ENCODE data around the gene EGFL8. TPM values are rescaled to one million over a fixed set of nuclear protein-coding genes. Genes with fewer than 3 reads are reported as not detected.
A peak's percentile ranks its signal among the peaks of the same experiment; 100 is the strongest.
"Not testable (repeated sequence)": the region's sequence is repeated elsewhere in the genome, so short reads cannot be mapped to it uniquely, and the experiment has no call there.

Gene EGFL8
- total RNA-seq, 2 donors from 2014 or later, result 13.8 to 16.2 TPM

DNA sequence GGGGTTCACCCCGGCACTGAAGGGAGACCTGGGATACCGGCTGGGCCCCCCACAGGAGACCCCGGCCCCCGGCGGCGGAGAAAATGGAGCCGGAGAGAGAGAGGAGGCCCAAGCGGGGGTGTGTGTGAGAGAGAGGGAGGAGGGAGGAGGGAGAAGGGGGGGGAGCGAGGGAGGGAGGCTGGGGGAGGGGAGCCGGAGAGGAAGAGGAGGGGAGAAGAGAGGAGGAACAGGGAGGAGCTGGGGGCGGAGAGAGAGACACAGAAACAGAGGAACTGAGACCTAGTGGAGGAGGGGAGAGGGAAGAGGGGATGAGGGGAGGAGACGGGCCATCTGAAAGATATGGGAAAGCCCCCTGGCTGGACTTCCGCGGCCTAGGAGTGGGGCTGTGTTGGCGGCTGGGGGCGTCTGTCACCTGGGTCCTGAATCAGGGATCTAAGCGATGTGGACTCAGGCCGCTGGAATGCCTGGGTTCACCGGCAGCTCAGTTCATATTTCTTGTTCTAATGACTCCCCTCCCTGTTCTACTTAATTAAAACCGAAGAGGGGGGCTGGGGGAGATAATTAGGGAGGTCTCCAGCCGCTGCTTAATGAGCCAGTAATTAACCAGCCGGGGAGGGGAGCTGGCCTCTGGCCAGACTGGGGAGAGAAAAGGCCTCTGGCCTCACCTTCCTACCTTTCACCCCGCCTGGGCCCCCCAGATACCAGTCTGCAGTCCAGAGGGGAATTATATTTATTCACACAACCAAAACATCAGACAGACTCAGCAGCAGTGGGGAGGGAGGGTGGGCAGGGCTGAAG lies 25.9 kb downstream of the EGFL8 start, which contains the start of gene PBX2:
PBX2 (minus strand) TSS at position 149 of the 798 bp plus-strand sequence. CDS start 287 bp downstream, outside the sequence.
- peak; percentile 90 for DNase-seq (ENCODE audit: low spot score)

DNA sequence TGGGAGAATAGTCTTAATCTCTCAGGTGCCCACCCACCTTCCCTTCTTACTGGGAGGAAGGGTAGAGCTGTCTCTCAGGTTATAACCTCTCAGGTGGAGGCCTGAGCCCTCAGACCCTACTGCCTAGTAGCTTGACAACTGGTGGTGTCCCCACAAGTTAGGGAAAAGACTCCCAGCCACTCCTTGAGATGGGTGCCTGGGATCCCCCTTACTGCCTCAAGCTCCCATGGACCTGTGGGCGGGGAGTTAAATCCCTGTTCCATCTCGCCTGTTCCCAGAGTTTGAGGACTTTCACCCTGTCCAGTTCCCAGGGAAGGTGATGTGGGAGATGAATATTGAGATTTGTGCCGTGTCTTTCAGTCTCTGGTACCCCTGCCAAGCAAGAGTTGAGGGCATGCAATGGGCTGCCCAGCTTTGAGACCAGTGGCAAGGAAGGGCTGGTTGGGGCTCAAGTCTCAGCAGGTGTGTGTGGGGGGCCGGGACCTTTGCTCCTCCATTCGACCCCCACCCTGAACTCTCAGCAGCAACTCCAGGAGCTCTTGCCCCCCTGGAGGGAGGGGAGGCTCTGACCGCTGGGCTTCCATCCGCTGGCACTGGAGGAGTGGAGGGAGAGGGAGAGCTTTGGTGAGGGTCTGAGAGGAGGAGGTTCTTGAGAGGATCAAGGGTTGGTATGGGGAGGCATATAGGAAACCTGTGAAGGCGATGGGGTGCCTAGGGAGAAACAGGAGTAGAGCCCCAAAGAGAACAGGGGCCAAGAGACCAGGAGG lies 26.7 kb downstream of the EGFL8 start:
- Histone ChIP-seq H3K9me3 (no peaks in the 10 kb centered on the region), H3K4me3 (peak overlapping the region; percentile 86), H3K36me3 (peaks cover 10% of the 10 kb centered on the region), H3K27ac (peak overlapping the region; percentile 91 to 97), H3K4me1 (ENCODE audit: control insufficient read depth in 1 of 2, low read depth in 2 of 2) (peaks cover 16 to 44% of the 10 kb centered on the region in 2 donors), H3K27me3 (replicated peaks; ENCODE audit: insufficient read depth) (no peaks in the 10 kb centered on the region)
- DNase-seq (ENCODE audit: low spot score) (no peak), ATAC-seq (ENCODE audit: insufficient number of reproducible peaks, low FRiP score, low read depth) (no peak)
- TF ChIP-seq, protein P1, sequence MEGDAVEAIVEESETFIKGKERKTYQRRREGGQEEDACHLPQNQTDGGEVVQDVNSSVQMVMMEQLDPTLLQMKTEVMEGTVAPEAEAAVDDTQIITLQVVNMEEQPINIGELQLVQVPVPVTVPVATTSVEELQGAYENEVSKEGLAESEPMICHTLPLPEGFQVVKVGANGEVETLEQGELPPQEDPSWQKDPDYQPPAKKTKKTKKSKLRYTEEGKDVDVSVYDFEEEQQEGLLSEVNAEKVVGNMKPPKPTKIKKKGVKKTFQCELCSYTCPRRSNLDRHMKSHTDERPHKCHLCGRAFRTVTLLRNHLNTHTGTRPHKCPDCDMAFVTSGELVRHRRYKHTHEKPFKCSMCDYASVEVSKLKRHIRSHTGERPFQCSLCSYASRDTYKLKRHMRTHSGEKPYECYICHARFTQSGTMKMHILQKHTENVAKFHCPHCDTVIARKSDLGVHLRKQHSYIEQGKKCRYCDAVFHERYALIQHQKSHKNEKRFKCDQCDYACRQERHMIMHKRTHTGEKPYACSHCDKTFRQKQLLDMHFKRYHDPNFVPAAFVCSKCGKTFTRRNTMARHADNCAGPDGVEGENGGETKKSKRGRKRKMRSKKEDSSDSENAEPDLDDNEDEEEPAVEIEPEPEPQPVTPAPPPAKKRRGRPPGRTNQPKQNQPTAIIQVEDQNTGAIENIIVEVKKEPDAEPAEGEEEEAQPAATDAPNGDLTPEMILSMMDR (IDR thresholded peaks at IDR 0.05), result no peak

More for the DNA sequence above, 25.9 kb downstream of the EGFL8 start, which contains the start of gene PBX2:
- Histone ChIP-seq H3K9me3 (no peaks in the 10 kb centered on the region), H3K4me1 (ENCODE audit: control insufficient read depth in 1 of 2, low read depth in 2 of 2) (peaks cover 16 to 47% of the 10 kb centered on the region in 2 donors), H3K27ac (peak within 1 kb of the TSS; percentile 91 to 97), H3K36me3 (peaks cover 10% of the 10 kb centered on the region), H3K4me3 (peak within 1 kb of the TSS; percentile 86), H3K27me3 (replicated peaks; ENCODE audit: insufficient read depth) (no peaks in the 10 kb centered on the region)
- TF ChIP-seq, protein P1 (IDR thresholded peaks at IDR 0.05), result no peak
- peak; percentile 66 for ATAC-seq (ENCODE audit: insufficient number of reproducible peaks, low FRiP score, low read depth)

DNA sequence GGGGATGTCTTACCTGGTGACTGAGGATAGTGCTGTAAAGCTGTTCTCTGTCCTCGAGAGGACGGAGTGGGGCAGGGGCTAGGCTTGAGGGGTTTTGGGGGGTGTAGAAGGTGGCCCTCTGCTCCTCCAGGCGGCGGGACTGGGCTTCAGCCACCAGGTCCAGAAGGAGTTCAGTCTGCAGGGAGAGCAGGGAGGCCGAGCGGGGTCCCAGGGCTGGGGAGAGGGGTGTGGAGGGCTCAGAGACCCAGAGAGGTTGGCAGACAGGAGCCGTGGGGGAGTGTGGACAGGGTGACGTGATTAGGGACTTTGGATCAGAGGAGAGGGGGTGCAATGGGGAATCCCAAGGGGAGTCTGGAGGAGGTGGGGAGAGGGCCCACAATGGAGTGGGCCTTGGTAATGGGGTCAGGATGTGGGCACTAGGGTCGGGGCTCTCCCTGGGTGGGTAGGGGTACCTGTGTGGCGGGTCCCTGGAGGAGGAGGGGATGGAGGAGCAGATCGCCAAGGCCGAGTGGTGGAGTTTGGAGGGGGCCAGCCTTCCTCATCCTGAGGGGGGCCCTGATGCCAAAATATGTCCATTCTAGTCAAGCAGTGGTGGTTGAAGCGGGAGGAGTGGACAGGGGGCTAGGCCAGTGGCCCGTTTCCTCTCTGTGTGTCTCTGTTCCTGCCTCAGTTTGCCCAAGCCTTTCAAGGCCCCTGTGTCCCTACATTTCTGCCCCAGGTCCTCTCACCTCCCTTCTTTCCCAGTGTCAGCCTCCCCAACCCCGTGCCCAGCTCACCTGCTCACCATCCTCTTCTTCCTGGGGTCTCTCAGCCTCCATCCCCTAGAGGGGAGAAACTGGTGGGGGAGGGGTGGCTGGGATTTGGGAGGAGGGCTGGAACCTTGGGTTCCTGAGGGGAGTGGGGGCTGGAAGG lies 27.6 kb downstream of the EGFL8 start:
- no peak for ATAC-seq (ENCODE audit: insufficient number of reproducible peaks, low FRiP score, low read depth)
- H3K4me3 ChIP-seq, result peak overlapping the region; percentile 86

DNA sequence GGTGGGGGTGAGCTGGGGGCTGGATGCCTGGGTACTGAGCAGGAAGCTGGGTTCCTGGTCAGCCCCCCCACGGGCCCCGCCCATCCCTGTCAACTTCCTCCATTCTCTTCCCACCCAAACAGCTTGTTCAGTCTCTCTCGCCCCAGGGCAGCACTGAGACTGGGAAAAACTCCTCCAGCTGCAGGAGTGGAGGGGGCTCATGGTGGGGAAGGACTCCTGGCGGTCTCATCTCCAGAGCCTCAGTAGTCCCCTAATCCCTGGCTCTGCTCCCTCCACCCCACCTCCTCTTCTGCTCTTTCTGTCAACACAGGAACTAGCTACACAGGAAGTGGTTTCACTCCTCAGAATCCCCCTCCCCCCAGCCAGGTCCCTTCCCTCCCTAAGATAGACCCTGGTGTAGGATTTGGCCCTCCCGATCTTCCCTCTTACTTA lies 28.2 kb downstream of the EGFL8 start, which contains the start of gene GPSM3:
GPSM3 (minus strand) TSS at position 36 of the 432 bp plus-strand sequence. CDS start 130 bp downstream, outside the sequence.
- Histone ChIP-seq H3K27me3 (replicated peaks; ENCODE audit: insufficient read depth) (no peaks in the 10 kb centered on the region), H3K9me3 (no peaks in the 10 kb centered on the region), H3K27ac (peak within 1 kb of the TSS; percentile 91 to 97), H3K4me3 (peak within 1 kb of the TSS; percentile 86), H3K36me3 (peaks cover 3% of the 10 kb centered on the region), H3K4me1 (ENCODE audit: control insufficient read depth in 1 of 2, low read depth in 2 of 2) (peaks cover 24 to 43% of the 10 kb centered on the region in 2 donors)
- TF ChIP-seq, protein P1 (IDR thresholded peaks at IDR 0.05), result no peak
- no peak for DNase-seq (ENCODE audit: low spot score)
- ATAC-seq (ENCODE audit: insufficient number of reproducible peaks, low FRiP score, low read depth), result no peak

More for the DNA sequence above, 27.6 kb downstream of the EGFL8 start:
- TF ChIP-seq, protein P1 (IDR thresholded peaks at IDR 0.05), result no peak
- peaks cover 19 to 44% of the 10 kb centered on the region in 2 donors for H3K4me1 ChIP-seq (ENCODE audit: control insufficient read depth in 1 of 2, low read depth in 2 of 2)
- no peaks in the 10 kb centered on the region for H3K27me3 ChIP-seq (replicated peaks; ENCODE audit: insufficient read depth)
- DNase-seq (ENCODE audit: low spot score), result no peak
- no peaks in the 10 kb centered on the region for H3K9me3 ChIP-seq
- H3K27ac ChIP-seq, result peak overlapping the region; percentile 5 to 97
- H3K36me3 ChIP-seq, result peaks cover 9% of the 10 kb centered on the region

DNA sequence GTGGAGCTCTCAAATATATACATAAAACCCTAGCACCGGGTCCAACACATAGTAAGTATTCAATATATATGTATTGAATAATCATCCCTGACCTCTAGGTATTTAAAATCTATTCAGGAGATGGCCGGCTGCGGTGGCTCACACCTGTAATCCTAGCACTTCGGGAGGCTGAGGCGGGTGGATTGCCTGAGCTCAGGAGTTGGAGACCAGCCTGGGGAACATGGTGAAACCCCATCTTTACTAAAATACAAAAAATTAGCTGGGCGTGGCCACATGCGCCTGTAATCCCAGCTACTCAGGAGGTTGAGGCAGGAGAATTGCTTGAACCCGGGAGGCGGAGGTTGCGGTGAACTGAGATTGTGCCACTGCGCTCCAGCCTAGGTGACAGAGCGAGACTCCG lies 28.7 kb downstream of the EGFL8 start:
- H3K36me3 ChIP-seq; H3K9me3 ChIP-seq; ATAC-seq (ENCODE audit: insufficient number of reproducible peaks, low FRiP score, low read depth); DNase-seq (ENCODE audit: low spot score); H3K27me3 ChIP-seq (replicated peaks; ENCODE audit: insufficient read depth): not testable (repeated sequence)
- Histone ChIP-seq H3K4me3 (peak overlapping the region; percentile 86), H3K27ac (peak overlapping the region in 1 of 2 donors; percentile 97), H3K4me1 (ENCODE audit: control insufficient read depth in 1 of 2, low read depth in 2 of 2) (peaks cover 24 to 38% of the 10 kb centered on the region in 2 donors)

All from thoracic aorta (tissue), 2 donors.